ENCODE measurements around the gene ADAMTS3.

Gene ADAMTS3

DNA sequence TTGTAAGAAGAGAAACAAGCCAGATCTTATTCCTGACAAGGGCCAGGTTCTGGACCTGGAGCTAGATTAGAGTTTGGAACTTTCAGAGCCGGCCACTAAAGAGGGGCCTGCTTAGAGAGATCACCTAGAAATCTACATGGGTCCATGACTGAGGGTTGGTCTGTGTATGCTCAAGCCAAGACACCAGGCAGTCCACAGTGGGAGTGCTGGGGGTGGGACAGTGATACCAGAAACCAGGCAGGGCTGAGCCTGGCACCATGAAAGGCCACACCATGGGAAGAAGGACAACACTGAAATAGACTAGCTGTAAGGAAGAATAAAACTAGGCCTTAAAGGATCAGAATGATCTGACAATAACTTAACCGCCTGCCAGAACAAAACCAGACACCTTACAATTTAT lies 267.3 kb downstream of the ADAMTS3 start:
- no peak for DNase-seq (ENCODE audit: low read depth in 4 of 4, low spot score in 1 of 4)

DNA sequence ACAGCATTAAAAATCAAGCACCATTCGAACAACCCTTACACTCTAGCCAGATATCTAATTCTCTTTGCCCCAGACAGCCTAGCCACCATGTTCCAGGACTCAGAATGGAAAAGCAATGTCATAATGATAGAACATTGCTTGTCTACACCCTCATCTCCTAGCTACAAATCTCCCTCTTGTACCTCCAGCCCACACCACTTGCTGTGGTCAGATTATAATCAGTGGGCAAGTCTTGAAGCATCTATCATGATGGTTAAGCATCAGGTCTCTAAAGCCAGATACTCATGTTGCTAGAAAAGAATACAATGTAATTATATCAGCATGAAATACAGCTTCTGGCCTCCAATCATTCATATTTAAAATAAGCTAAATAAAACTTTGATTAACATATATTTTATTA lies 268.9 kb downstream of the ADAMTS3 start:
- DNase-seq (ENCODE audit: low read depth in 4 of 4, low spot score in 1 of 4), result no peak

DNA sequence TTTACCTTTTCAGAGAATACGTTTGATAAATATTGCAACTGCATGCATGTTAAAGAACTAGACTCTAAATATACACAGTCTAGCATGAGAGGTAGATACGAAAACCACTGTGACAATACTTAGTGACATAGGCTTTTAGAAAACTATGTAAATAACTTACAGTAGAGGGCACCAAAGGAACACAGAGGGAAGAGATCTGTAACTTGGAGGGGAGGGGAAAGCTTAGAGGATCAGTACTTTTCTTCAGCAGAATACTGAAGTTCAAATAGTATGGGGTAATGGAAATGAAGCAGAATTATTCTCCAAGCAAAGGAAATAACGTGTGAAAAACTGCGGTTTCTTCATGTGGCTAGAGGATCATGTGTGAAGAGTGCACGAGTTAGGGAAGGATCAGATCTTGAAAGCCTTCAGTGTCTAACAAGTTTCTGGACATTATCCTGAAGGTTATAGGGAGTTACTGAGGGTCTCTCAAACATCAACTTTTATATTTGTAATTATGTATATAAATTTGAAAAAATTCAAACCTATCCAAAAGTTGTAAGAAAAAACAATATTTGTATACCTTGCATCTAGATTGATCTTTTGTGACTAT lies 273.0 kb downstream of the ADAMTS3 start:
- DNase-seq (ENCODE audit: low read depth in 4 of 4, low spot score in 1 of 4), result no peak

DNA sequence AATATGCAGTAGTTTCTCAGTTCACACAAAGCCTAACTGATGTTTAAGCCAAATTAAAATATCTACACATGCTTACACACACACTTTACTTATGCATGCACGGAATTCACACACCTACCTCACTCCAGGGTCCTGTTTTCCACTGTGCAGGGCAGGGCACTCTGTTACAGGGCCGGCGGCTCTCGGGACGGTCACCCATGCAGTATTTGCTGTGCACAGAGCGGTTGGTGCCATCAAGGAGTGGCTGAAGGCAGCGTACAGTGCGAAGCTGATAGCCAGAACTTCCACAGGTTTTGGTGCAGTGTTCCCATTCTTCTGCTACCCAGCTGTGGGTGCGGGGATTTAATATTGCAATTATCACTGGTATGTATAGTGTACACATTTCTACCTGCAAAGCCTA lies 278.3 kb downstream of the ADAMTS3 start:
- no peak for DNase-seq (ENCODE audit: low read depth in 4 of 4, low spot score in 1 of 4)

DNA sequence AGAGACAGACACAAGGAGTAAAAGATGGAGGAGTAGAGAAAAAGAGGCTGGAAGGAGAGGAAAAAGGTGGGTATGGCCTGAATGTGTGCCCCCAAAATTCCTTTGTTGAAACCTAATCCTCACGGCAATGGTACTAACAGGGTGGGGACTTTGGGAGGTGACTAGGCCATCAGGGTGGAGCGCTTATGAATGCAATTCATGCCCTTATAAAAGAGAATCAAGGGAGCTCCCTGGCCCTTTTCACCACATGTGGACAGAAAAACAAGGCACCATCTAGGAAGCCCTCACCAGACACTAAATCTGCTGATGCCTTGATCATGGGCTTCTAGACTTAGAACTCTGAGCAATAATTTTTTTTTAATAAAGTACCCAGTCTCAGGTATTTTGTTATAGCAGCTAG lies 282.1 kb downstream of the ADAMTS3 start:
- DNase-seq (ENCODE audit: low read depth in 4 of 4, low spot score in 1 of 4), result no peak

DNA sequence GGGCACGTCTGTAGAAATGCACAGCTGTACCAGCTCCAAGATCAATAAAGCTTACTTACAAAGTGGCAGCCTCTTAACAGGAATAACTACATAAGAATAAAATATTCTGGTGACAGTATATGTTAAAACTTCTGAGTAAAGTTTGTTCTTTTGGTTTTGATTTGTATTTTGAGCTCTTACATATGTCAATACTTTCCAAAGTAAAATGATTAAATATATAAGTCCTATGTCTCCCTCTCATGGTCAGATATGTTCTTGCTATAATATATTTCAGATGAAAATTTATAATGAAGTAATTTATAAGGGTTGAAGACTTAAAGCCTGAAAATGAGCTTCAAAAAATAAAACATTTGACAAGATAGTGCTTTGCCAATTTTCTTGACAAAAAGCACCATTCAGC lies 282.8 kb downstream of the ADAMTS3 start:
- DNase-seq (ENCODE audit: low read depth in 4 of 4, low spot score in 1 of 4), result no peak

DNA sequence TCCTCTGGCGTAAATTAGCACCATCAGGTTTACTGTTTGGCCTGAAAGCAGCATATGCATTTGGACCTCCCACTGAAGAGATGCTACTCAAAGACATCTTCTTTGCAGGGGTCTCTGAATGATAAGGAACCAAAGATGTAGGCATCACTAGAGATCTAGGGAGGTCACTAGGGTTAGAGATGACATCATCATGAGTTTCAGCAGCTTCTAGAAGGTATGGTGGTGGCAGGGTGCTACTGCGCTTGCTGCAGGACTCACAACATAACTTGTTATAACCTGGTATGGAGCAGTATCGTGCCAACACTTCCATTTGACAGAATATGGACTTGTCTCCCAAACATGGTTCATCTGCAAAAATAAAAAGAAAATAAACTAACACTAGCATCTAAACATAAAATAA lies 285.7 kb downstream of the ADAMTS3 start:
- DNase-seq (ENCODE audit: low read depth in 4 of 4, low spot score in 1 of 4), result no peak

DNA sequence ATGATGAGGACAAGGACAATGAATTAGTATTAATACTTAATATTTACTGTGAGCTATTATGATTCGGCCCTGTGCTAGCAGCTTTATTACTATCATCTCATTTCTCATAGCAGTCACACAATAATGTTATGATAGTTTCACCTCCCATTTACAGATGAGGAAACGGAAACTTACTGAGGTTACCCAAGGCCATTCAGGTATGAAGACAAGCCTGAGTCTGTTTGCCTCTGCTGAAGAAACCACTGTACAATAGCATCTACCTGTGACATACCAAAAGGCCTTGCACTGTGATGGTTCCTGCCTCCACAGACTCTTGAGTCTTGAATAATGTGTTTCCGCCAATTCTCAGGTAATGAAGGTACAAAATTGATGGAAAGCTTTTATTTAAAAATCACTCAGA lies 288.8 kb downstream of the ADAMTS3 start:
- no peak for DNase-seq (ENCODE audit: low read depth in 4 of 4, low spot score in 1 of 4)

DNA sequence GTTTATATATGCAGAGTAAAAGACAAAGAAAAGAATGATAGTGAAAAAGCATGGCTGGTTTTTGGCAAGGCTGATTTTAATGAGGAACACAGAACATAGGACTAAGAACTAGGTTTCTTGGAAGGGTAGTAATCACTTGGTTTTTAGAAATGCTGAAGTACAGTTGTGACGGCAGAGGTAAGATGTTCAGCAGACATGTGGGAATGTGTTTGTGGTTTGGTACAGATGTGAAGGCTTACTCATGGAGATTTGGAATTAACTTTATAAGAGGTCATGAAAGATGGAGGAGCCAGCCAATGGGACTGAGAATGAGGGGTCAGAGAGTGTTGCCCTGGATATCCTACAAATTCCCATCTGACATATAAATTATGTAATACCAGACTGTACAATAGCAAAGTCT lies 293.6 kb downstream of the ADAMTS3 start:
- no peak for DNase-seq (ENCODE audit: low read depth in 4 of 4, low spot score in 1 of 4)

DNA sequence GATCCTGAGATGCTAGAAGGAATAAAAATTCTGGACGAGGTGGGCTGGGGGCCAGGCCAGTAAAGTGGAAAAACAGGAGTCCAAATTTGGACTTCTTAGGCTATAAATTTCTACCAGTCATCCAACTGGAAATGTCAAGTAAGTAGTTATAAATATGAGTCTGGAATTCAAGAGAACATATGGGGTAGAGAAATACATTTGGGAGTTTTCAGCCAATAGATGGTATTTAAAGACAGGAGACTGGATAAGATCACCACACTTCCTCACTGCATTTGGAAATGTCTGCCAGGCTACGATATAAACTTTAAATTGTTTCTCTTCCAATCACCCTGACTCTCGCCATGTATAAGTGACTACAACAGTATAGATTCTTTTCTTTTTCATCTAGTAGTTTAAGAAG lies 294.8 kb downstream of the ADAMTS3 start:
- no peak for DNase-seq (ENCODE audit: low read depth in 4 of 4, low spot score in 1 of 4)

DNA sequence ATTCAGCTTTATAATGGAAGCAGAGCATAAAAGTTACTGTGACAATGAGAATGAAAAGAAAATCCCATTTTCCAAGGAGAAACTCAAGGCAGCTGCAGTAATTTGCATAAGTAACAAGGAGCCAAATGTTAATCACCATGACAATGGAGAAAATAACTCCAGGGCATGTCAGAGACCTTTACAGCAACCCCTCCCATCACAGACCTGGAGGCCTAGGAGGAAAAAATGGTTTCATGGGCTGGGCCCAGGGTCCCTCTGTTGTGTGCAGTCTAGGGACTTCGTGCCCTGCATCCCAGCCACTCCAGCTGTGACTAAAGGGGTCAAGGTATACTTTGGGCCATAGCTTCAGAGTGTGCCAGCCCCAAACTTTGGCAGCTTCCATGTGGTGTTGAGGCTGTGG lies 313.8 kb downstream of the ADAMTS3 start:
- DNase-seq (ENCODE audit: low read depth in 4 of 4, low spot score in 1 of 4), result no peak

DNA sequence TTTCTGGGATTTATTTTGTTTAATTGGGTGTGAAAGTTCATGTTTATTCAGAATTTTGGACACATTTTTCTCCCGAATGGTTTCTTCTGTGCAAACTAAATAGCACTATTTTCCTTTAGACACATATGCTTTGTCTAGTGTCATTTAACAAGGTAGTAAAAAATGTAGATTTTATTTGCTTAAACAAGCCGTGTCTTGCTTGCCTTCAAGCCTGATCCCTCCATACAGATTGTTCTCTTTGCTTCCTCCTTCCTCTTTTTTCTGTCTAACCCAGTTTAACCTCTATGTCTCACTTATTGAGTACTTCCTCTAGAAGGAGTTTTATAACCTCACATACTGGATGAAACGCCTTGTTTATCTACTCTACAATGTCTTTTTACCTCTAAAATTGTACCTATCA lies 325.4 kb downstream of the ADAMTS3 start:
- DNase-seq (ENCODE audit: low read depth in 4 of 4, low spot score in 1 of 4), result no peak

DNA sequence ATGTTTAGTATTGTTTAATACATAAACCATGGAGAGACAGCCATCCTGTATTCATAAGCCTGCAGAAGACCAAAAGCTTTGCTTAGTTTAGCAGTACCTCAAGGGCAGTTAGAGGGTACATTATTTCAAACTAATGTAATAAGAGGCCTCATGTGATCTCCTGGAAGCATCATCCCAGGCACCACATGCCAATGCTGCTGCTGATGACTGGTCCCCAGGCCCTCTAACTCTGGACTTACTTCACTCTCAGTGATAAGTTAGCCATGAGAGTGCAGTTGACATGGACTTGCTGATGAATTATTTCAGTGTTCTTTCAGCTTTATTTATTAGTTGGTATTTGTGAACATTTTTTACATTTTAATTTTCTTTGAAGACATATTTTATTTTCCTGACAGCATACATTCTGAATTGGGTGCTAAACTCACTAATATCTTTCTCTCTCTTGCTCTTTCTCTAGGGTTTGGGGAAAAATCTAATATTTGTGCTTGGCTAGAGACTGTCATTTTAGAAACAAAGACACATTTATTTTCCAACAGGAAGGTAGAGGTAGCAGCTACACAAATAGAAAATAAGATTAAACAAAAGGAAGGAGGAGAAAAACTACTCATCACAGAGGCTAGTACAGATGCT lies 329.4 kb downstream of the ADAMTS3 start:
- no peak for DNase-seq (ENCODE audit: low read depth in 4 of 4, low spot score in 1 of 4)
